HUES64 (cell line): ENCODE data around the gene INO80B.

Experiments
- H3K27ac ChIP-seq: 2 replicates; pipeline ENCODE4 v1.7.0; 2013; ENCODE audit warnings: low read depth, low read length, inconsistent platforms
- H3K27me3 ChIP-seq: 2 replicates; pipeline ENCODE4 v1.6.1; 2013; ENCODE audit warnings: mild to moderate bottlenecking, low read length; ENCODE audit not compliant: insufficient read depth
- H3K36me3 ChIP-seq: 2 replicates; pipeline ENCODE4 v1.6.1; 2013; ENCODE audit warnings: mild to moderate bottlenecking, low read length; ENCODE audit not compliant: insufficient read depth
- H3K4me1 ChIP-seq: 2 replicates; pipeline ENCODE4 v1.6.1; 2013; ENCODE audit warnings: mild to moderate bottlenecking, low read length, moderate library complexity; ENCODE audit not compliant: insufficient read depth
- H3K4me3 ChIP-seq: 2 replicates; pipeline ENCODE4 v1.5.1; 2013; ENCODE audit warnings: mild to moderate bottlenecking, low read length, moderate library complexity
- H3K9ac ChIP-seq: 2 replicates; pipeline ENCODE4 v1.6.1; 2013; ENCODE audit warnings: mild to moderate bottlenecking, low read depth, low read length
- H3K9me3 ChIP-seq: 2 replicates; pipeline ENCODE4 v1.6.1; 2013; ENCODE audit warnings: low read depth, low read length; ENCODE audit not compliant: insufficient read depth
- WGBS: fragments of 150-250, 120-280 bp; methylation state at CpG from one replicate; pipeline ENCODE4 v1.1.7; 2013; ENCODE audit warnings: missing lambda C conversion rate; 5-methylcytosine and 5-hydroxymethylcytosine counted together

The INO80B gene

GRCh38 chr2:74499940-74500577 is 45.2 kb downstream of the INO80B start:
- Histone ChIP-seq H3K9ac (no peak overlapping the region), H3K27ac (no peak overlapping the region), H3K36me3 (peaks cover 5% of the 10 kb centered on the region; the same call in 1 of the 2 replicates), H3K4me3 (peak overlapping the region; percentile 46), H3K9me3 (no peaks in the 10 kb centered on the region), H3K4me1 (peaks cover 21% of the 10 kb centered on the region), H3K27me3 (peaks cover 100% of the 10 kb centered on the region)
- 30% methylated on average over 15 of the region's 15 CpGs for WGBS

- Histone ChIP-seq H3K36me3 (peaks cover 10% of the 10 kb centered on the region), H3K4me3 (no peak overlapping the region), H3K9ac (no peak overlapping the region), H3K9me3 (no peaks in the 10 kb centered on the region), H3K4me1 (peaks cover 21% of the 10 kb centered on the region), H3K27ac (no peak overlapping the region), H3K27me3 (peaks cover 100% of the 10 kb centered on the region)
These were observed 45.7 kb downstream of the INO80B start for GRCh38 chr2:74500578-74500946.

- no peak overlapping the region for H3K27ac ChIP-seq
- peak overlapping the region; percentile 62; the same call in 1 of the 2 replicates for H3K4me3 ChIP-seq
These were observed 46.6 kb downstream of the INO80B start for GRCh38 chr2:74501335-74502071.

GRCh38 chr2:74502147-74502719 is 47.3 kb downstream of the INO80B start:
- no peak overlapping the region for H3K27ac ChIP-seq
- H3K9ac ChIP-seq, result 0 out of 2 replicates have a peak overlapping the region, but pooled peaks have one; percentile 40
- H3K4me3 ChIP-seq, result peak overlapping the region; percentile 62
- no peaks in the 10 kb centered on the region for H3K9me3 ChIP-seq
- WGBS, result 11% methylated on average over 31 of the region's 32 CpGs
- peaks cover 26% of the 10 kb centered on the region for H3K4me1 ChIP-seq
- peaks cover 86% of the 10 kb centered on the region for H3K27me3 ChIP-seq
- peaks cover 14% of the 10 kb centered on the region for H3K36me3 ChIP-seq

More at GRCh38 chr2:74501335-74502071, 46.6 kb downstream of the INO80B start:
- Histone ChIP-seq H3K4me1 (peaks cover 22% of the 10 kb centered on the region), H3K27me3 (peaks cover 93% of the 10 kb centered on the region), H3K36me3 (peaks cover 14% of the 10 kb centered on the region), H3K9me3 (no peaks in the 10 kb centered on the region), H3K9ac (no peak overlapping the region)
- 45% methylated on average over 17 of the region's 18 CpGs for WGBS

GRCh38 chr2:74502720-74503505 is 48.0 kb downstream of the INO80B start:
- H3K4me1 ChIP-seq, result peaks cover 26% of the 10 kb centered on the region
- H3K27ac ChIP-seq, result no peak overlapping the region
- H3K9me3 ChIP-seq, result no peaks in the 10 kb centered on the region
- H3K4me3 ChIP-seq, result peak overlapping the region; percentile 62
- peaks cover 79% of the 10 kb centered on the region for H3K27me3 ChIP-seq
- H3K9ac ChIP-seq, result 0 out of 2 replicates have a peak overlapping the region, but pooled peaks have one; percentile 40
- 2% methylated on average over 67 of the region's 67 CpGs for WGBS
- H3K36me3 ChIP-seq, result peaks cover 14% of the 10 kb centered on the region

- WGBS, result 65% methylated on average over 45 of the region's 45 CpGs
- no peaks in the 10 kb centered on the region for H3K9me3 ChIP-seq
- peaks cover 76% of the 10 kb centered on the region for H3K27me3 ChIP-seq
- H3K27ac ChIP-seq, result no peak overlapping the region
- H3K4me1 ChIP-seq, result peaks cover 32% of the 10 kb centered on the region
- peak overlapping the region; percentile 62 for H3K4me3 ChIP-seq
- H3K36me3 ChIP-seq, result peaks cover 14% of the 10 kb centered on the region
- 0 out of 2 replicates have a peak overlapping the region, but pooled peaks have one; percentile 40 for H3K9ac ChIP-seq
These were observed 48.9 kb downstream of the INO80B start for GRCh38 chr2:74503506-74504475.

GRCh38 chr2:74504591-74504990 is 49.7 kb downstream of the INO80B start:
- Histone ChIP-seq H3K4me1 (peaks cover 32% of the 10 kb centered on the region), H3K36me3 (peaks cover 14% of the 10 kb centered on the region), H3K27me3 (peaks cover 76% of the 10 kb centered on the region), H3K9me3 (no peaks in the 10 kb centered on the region), H3K27ac (no peak overlapping the region), H3K4me3 (no peak overlapping the region), H3K9ac (no peak overlapping the region)
- WGBS, result 97% methylated on average over 3 of the region's 3 CpGs

- Histone ChIP-seq H3K27me3 (peaks cover 76% of the 10 kb centered on the region), H3K4me1 (peaks cover 24% of the 10 kb centered on the region), H3K4me3 (no peak overlapping the region), H3K27ac (no peak overlapping the region), H3K9me3 (no peaks in the 10 kb centered on the region), H3K9ac (no peak overlapping the region), H3K36me3 (peaks cover 14% of the 10 kb centered on the region)
- WGBS, result 96% methylated on average over 14 of the region's 14 CpGs
These were observed 50.8 kb downstream of the INO80B start for GRCh38 chr2:74505448-74506246.

- H3K27me3 ChIP-seq, result peaks cover 76% of the 10 kb centered on the region
- peaks cover 14% of the 10 kb centered on the region for H3K36me3 ChIP-seq
- H3K27ac ChIP-seq, result peak within 1 kb of the TSS; percentile 95
- H3K9me3 ChIP-seq, result no peaks in the 10 kb centered on the region
- under 1% methylated on average over 53 of the region's 56 CpGs for WGBS
- peak within 1 kb of the TSS; percentile 79 for H3K4me3 ChIP-seq
- peaks cover 17% of the 10 kb centered on the region; the same call in 1 of the 2 replicates for H3K4me1 ChIP-seq
- H3K9ac ChIP-seq, result peak within 1 kb of the TSS; percentile 90
These were observed 52.4 kb downstream of the INO80B start, which contains the start of gene PCGF1 for GRCh38 chr2:74507145-74507925. TSS of gene PCGF1 (minus strand) at chr2:74507695. CDS start at chr2:74507668, 27 bp downstream.
